Left lung (tissue), 10 donors: ENCODE results near the gene NEUROD2. TPM values are rescaled to one million over a fixed set of nuclear protein-coding genes. Genes with fewer than 3 reads are reported as not detected.

ENCODE experiments used
- ATAC-seq: fragments of 200-7000 bp; cut with Tn5 transposase; one replicate; pipeline ENCODE4 v1.9.1; 2020; ENCODE audit warnings: moderate library complexity
- DNase-seq, 4 donors: peaks; one replicate each; pipeline ENCODE4 v3.0.0-alpha.2; 2013 to 2020
- H3K27ac ChIP-seq, 2 donors: fragments of 200-600 bp; sonication (generic) in 1 of 2; one replicate each; pipeline versions ENCODE4 v1.5.0 to v1.8.0; 2020 to 2021
- H3K27me3 ChIP-seq, 2 donors: fragments of 200-600 bp; sonication (generic) in 1 of 2; one replicate each; pipeline versions ENCODE4 v1.5.0 to v1.8.0; 2020 to 2021
- H3K36me3 ChIP-seq, 2 donors: fragments of 200-600 bp; sonication (generic) in 1 of 2; one replicate each; pipeline versions ENCODE4 v1.5.0 to v1.8.0; 2020 to 2021
- H3K4me1 ChIP-seq, 2 donors: fragments of 200-600 bp; one replicate each; pipeline ENCODE4 v1.8.0; 2021
- H3K4me3 ChIP-seq, 2 donors: fragments of 200-600 bp; sonication (generic) in 1 of 2; one replicate each; pipeline versions ENCODE4 v1.5.0 to v1.8.0; 2020 to 2021; ENCODE audit warnings: mild to moderate bottlenecking in 1 of 2
- H3K9me3 ChIP-seq, 2 donors: fragments of 200-600 bp; sonication (generic) in 1 of 2; one replicate each; pipeline versions ENCODE4 v1.5.0 to v1.8.0; 2020 to 2021
- CTCF ChIP-seq, 2 donors: fragments of 200-600 bp; sonication (generic) in 1 of 2; IDR thresholded peaks; one replicate each; pipeline versions ENCODE4 v1.5.0 to v1.8.0; 2021; ENCODE audit warnings: antibody characterized with exemption in 2 of 2
- intact Hi-C, 2 donors: fragments of 100-400 bp; cut with DNase I; formaldehyde crosslinking; loops; one replicate each; pipeline versions ENCODE4 v1.11.2 to v1.14.2; 2022
- polyA plus RNA-seq, 6 donors: library from polyadenylated mRNA; unstranded; fragments of 120-200 nt; gene quantifications; one replicate each; pipeline ENCODE4 v1.2.1, GENCODE V29; 2013; ENCODE audit not compliant: insufficient read length in 6 of 6
- total RNA-seq, 2 donors: library from RNA; stranded (reverse); fragmentation: NEBNext Ultra II Directional; extraction: Animal tissue kit (Norgen Biotek cat#: 25700); gene quantifications; one replicate each; pipeline ENCODE4 v1.2.1, GENCODE V29; 2021
- donor health status: DM: no; HTN: yes; CAD: no.
- donor health status: DM: no; HTN: no; CAD: no.

NEUROD2 gene
- total and polyA plus RNA-seq, 8 donors = 0.03 to 0.11 (median 0.08) TPM; not detected in 2

- ATAC-seq = peak; percentile 1
- H3K4me3 ChIP-seq = peak overlapping the region; percentile 66 to 77
- H3K27ac ChIP-seq = peak overlapping the region; percentile 77 to 89
- no peak for TF ChIP-seq CTCF (IDR thresholded peaks at IDR 0.05)
- no peaks in the 10 kb centered on the region for H3K36me3 ChIP-seq
- H3K9me3 ChIP-seq = no peaks in the 10 kb centered on the region
- H3K27me3 ChIP-seq = peaks cover 0 to 8% of the 10 kb centered on the region in 2 donors
- peaks cover 23 to 74% of the 10 kb centered on the region in 2 donors for H3K4me1 ChIP-seq
- intact Hi-C loops = loop anchor here in 1 of 2 donors (10.0 kb wide), 1 partner anchor 98 kb away; the partner anchor contains the start of genes GRB7 and MIEN1
- DNase-seq = no peak
Measured at GRCh38 chr17:39636587-39636926, 28.8 kb upstream of the NEUROD2 start.

GRCh38 chr17:39635614-39636176, 28.0 kb upstream of the NEUROD2 start:
- Histone ChIP-seq H3K4me1 (peaks cover 19 to 66% of the 10 kb centered on the region in 2 donors), H3K4me3 (no peak overlapping the region), H3K27me3 (peaks cover 0 to 8% of the 10 kb centered on the region in 2 donors), H3K9me3 (no peaks in the 10 kb centered on the region), H3K27ac (peak overlapping the region in 1 of 2 donors; percentile 28), H3K36me3 (no peaks in the 10 kb centered on the region)
- no peak for TF ChIP-seq CTCF (IDR thresholded peaks at IDR 0.05)
- ATAC-seq (no peak), DNase-seq (no peak)
- intact Hi-C loops = loop anchor here in 1 of 2 donors (10.0 kb wide), 1 partner anchor 99 kb away; the partner anchor contains the start of genes GRB7 and MIEN1

DNA sequence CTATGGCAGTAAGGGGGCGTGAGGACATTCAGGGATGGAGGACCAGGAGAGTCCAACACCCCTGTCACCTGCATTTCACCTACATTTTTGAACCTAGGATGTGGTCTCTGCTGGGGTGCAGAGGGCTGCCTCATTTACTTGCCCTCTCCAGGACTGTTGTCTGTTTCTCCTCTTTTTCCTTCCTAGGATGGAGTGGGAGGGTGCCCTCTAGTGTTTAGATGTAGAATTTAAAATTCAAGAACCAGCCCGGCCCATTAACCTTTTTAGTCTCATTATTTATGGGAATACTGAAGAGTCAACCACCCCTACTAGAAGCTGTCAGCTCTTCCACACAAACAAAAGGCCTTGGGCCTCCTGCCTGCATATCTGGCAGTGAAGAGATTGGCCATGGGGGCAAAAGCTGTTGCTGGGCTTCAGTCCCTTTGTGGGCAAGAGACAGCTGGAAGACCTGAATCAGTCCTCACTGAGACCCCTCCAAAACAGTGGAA, 26.7 kb upstream of the NEUROD2 start:
- Histone ChIP-seq H3K36me3 (no peaks in the 10 kb centered on the region), H3K27me3 (peaks cover 0 to 13% of the 10 kb centered on the region in 2 donors), H3K9me3 (no peaks in the 10 kb centered on the region), H3K27ac (no peak overlapping the region), H3K4me3 (no peak overlapping the region), H3K4me1 (peaks cover 7 to 64% of the 10 kb centered on the region in 2 donors)
- ATAC-seq (no peak), DNase-seq (no peak)
- TF ChIP-seq CTCF (IDR thresholded peaks at IDR 0.05) = peak; percentile 58 to 70
- intact Hi-C loops = loop anchor here in 1 of 2 donors (10.0 kb wide), 1 partner anchor 100 kb away; the partner anchor contains the start of genes GRB7 and MIEN1

DNA sequence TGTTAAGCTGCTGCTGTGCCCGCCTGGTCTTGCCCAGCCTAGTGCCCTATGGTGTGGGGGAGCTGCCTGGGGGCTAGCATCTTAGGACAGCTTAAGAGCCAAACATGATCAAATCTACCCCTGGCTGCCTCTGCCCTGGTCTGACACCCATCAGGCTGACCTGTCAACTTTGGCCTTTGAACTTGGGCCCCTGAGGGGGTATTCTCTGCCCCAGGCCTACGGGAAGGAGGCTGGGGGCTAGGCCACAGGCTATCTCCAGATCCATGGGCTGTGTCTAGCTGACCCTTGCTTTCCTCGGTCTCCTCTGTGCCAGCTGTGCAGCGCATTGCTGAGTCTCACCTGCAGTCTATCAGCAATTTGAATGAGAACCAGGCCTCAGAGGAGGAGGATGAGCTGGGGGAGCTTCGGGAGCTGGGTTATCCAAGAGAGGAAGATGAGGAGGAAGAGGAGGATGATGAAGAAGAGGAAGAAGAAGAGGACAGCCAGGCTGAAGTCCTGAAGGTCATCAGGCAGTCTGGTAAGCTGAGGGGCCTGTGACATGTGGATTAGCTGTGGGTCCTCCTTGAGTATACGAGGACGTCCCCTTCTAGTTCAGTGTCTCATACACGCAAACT, 26.0 kb upstream of the NEUROD2 start:
- Histone ChIP-seq H3K27me3 (peaks cover 0 to 21% of the 10 kb centered on the region in 2 donors), H3K4me1 (peaks cover 7 to 64% of the 10 kb centered on the region in 2 donors), H3K4me3 (no peak overlapping the region), H3K36me3 (no peaks in the 10 kb centered on the region), H3K9me3 (no peaks in the 10 kb centered on the region), H3K27ac (no peak overlapping the region)
- intact Hi-C loops = loop anchor here in 1 of 2 donors (10.0 kb wide), 1 partner anchor 101 kb away; the partner anchor contains the start of genes GRB7 and MIEN1
- no peak for TF ChIP-seq CTCF (IDR thresholded peaks at IDR 0.05)
- ATAC-seq (no peak), DNase-seq (no peak)
